OCI-LY3 (cell line): ENCODE data around the gene PIP4P1.

ENCODE experiments used
- H2AFZ ChIP-seq: fragments of 200-600, 300-600 bp; shearing (Covaris generic); 2 replicates; pipeline ENCODE4 v1.6.0; 2014; ENCODE audit warnings: antibody characterized with exemption, low read depth, low read length
- H3K27ac ChIP-seq: fragments of 200-600, 300-600 bp; sonication (generic); 2 replicates; pipeline ENCODE4 v1.5.1; 2014; ENCODE audit warnings: mild to moderate bottlenecking, low read length, moderate library complexity, mixed read lengths
- H3K27me3 ChIP-seq: fragments of 200-600, 300-600 bp; sonication (generic); 2 replicates; pipeline ENCODE4 v1.6.1; 2014; ENCODE audit warnings: low read depth, low read length, mixed read lengths
- H3K36me3 ChIP-seq: fragments of 200-600, 300-600 bp; sonication (generic); replicated peaks from 2 replicates; pipeline ENCODE3; 2014; ENCODE audit warnings: low read depth, low read length, mixed read lengths
- H3K4me1 ChIP-seq: fragments of 300-600, 200-600 bp; sonication (generic); 2 replicates; pipeline ENCODE4 v1.6.1; 2014; ENCODE audit warnings: low read length, mixed read lengths
- H3K4me2 ChIP-seq: fragments of 200-600, 300-600 bp; sonication (generic); 2 replicates; pipeline ENCODE4 v1.6.1; 2014; ENCODE audit warnings: low read length, mixed read lengths
- H3K4me3 ChIP-seq: fragments of 300-600, 200-600 bp; sonication (generic); 2 replicates; pipeline ENCODE4 v1.5.1; 2014; ENCODE audit warnings: antibody characterized with exemption, mild to moderate bottlenecking, low read length, moderate library complexity
- H3K79me2 ChIP-seq: fragments of 300-600, 200-600 bp; shearing (Covaris generic); 2 replicates; pipeline ENCODE4 v1.6.1; 2014; ENCODE audit warnings: mild to moderate bottlenecking, low read length, mixed read lengths
- H3K9ac ChIP-seq: fragments of 300-600, 200-600 bp; shearing (Covaris generic); 2 replicates; pipeline ENCODE4 v1.6.0; 2014; ENCODE audit warnings: mild to moderate bottlenecking, low read length, moderate library complexity
- H3K9me3 ChIP-seq: fragments of 200-600, 300-600 bp; shearing (Covaris generic); 2 replicates; pipeline ENCODE4 v1.6.1; 2014; ENCODE audit warnings: low read length, mixed read lengths; ENCODE audit not compliant: insufficient read depth
- H4K20me1 ChIP-seq: fragments of 200-600, 300-600 bp; sonication (generic); 2 replicates; pipeline ENCODE4 v1.6.1; 2016; ENCODE audit warnings: low read length, mixed read lengths; ENCODE audit not compliant: insufficient read depth
- EZH2phosphoT487 ChIP-seq: fragments of 200-600 bp; shearing (Covaris generic); IDR thresholded peaks from 2 replicates; pipeline ENCODE4 v1.6.1; 2018; ENCODE audit warnings: antibody characterized with exemption, mixed run types, low read depth
- TF ChIP-seq, protein P1 (sequence below): fragments of 200-600, 300-600 bp; sonication (generic); IDR thresholded peaks from 2 replicates; pipeline ENCODE4 v1.5.1; 2014; ENCODE audit warnings: antibody characterized with exemption, low read length, low read depth

The PIP4P1 gene

DNA sequence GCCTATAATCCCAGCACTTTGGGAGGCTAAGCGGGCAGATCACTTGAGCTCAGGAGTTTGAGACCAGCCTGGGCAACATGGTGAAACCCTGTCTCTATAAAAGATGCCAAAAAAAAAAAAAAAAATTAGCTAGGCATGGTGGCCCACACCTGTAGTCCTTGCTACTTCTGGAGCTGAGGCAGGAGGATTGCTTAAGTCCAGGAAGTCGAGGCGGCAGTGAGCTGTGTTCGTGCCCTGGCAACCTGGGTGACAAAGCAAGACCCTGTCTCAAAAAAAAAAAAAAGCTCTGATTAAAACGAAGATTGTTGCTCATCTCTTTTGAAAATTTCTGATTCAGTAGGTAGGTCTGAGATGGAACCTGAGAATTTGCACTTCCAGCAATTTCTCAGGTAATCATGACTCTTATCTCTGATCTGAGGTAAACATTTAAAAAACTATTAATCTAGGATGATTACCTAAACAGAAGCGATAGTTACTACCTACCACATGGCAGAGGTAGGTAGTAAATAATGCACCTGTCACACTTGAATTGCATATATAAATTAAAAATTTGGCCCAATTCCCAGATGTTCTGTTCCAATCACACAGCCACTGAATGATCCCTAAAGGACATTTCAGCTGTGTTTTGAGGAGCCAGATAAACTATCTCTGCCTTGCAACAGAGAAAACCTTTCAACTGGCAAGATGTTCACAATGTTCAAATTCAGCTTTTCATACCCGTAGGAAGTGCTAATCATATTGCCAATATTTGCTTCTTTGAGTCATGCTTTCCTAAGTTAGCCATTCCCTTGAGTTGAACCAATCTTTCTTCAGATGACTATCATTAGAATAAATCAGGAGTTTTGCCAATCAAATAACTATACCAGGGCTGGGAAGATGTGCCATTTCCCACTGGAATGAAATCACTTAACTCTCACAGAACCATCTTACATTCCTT is 43.7 kb downstream of the PIP4P1 start:
- Histone ChIP-seq H3K4me2 (no peak overlapping the region), H2AFZ (no peak overlapping the region), H3K79me2 (peaks cover 14% of the 10 kb centered on the region), H3K27me3 (no peaks in the 10 kb centered on the region), H4K20me1 (no peaks in the 10 kb centered on the region), H3K27ac (no peak overlapping the region), H3K9ac (no peak overlapping the region), H3K9me3 (no peaks in the 10 kb centered on the region), H3K4me1 (peaks cover 18% of the 10 kb centered on the region), H3K4me3 (no peak overlapping the region), H3K36me3 (no peaks in the 10 kb centered on the region)
- no peak for TF ChIP-seq EZH2phosphoT487
- TF ChIP-seq, protein P1, sequence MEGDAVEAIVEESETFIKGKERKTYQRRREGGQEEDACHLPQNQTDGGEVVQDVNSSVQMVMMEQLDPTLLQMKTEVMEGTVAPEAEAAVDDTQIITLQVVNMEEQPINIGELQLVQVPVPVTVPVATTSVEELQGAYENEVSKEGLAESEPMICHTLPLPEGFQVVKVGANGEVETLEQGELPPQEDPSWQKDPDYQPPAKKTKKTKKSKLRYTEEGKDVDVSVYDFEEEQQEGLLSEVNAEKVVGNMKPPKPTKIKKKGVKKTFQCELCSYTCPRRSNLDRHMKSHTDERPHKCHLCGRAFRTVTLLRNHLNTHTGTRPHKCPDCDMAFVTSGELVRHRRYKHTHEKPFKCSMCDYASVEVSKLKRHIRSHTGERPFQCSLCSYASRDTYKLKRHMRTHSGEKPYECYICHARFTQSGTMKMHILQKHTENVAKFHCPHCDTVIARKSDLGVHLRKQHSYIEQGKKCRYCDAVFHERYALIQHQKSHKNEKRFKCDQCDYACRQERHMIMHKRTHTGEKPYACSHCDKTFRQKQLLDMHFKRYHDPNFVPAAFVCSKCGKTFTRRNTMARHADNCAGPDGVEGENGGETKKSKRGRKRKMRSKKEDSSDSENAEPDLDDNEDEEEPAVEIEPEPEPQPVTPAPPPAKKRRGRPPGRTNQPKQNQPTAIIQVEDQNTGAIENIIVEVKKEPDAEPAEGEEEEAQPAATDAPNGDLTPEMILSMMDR: no peak

DNA sequence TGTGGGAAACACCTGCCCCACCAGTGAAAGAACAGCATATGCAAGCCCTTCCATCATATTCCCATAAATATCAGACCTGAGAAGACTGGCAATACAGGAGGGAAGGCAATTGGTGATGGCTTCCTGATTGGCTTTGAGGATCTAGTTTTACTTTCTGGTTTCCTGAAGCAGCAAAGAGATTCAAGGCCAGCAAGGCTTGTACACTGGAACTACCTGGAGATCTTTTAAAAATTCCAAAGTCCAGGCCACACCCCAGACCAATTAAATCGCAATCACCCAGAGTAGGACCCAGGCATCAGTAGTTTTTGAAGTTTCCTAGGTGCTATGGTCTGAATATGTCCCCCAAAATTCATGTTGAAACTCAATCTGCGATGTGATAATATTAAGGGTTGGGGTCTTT is 45.0 kb downstream of the PIP4P1 start:
- Histone ChIP-seq H3K27me3 (no peaks in the 10 kb centered on the region), H4K20me1 (no peaks in the 10 kb centered on the region), H3K79me2 (peaks cover 27% of the 10 kb centered on the region), H3K9me3 (no peaks in the 10 kb centered on the region), H2AFZ (peak overlapping the region; percentile 70), H3K27ac (peak overlapping the region; percentile 26; the same call in 1 of the 2 replicates), H3K4me1 (peaks cover 26% of the 10 kb centered on the region), H3K4me3 (peak overlapping the region; percentile 43; the same call in 1 of the 2 replicates), H3K4me2 (peak overlapping the region; percentile 71), H3K9ac (peak overlapping the region; percentile 51), H3K36me3 (peaks cover 5% of the 10 kb centered on the region)
- TF ChIP-seq EZH2phosphoT487: no peak
- TF ChIP-seq, protein P1: no peak

DNA sequence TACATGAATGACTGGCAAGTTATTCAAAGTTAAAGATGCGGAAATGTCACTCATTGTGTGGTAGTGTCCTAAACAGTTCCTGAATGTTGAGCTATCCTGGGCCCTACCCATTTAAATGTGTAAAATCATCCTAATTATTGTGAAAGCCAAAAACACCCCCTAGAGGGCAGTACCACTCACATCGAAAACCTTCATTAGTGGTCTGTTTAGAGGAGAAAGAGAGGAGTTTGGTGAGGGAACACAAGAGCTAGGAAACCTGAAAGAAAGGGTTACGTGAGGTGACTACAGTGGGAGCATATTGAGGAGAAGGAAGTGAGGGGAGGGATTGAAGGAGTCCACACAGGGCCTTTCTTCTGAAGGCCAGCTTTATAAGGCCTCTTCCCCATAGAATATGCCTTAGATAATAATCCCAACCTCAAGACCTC is 45.4 kb downstream of the PIP4P1 start:
- Histone ChIP-seq H3K36me3 (peaks cover 5% of the 10 kb centered on the region), H3K79me2 (peaks cover 32% of the 10 kb centered on the region), H3K9me3 (no peaks in the 10 kb centered on the region), H3K27me3 (no peaks in the 10 kb centered on the region), H3K4me3 (peak overlapping the region; percentile 43; the same call in 1 of the 2 replicates), H4K20me1 (no peaks in the 10 kb centered on the region), H3K9ac (peak overlapping the region; percentile 51), H3K27ac (peak overlapping the region; percentile 26; the same call in 1 of the 2 replicates), H3K4me2 (peak overlapping the region; percentile 71), H2AFZ (peak overlapping the region; percentile 70), H3K4me1 (peaks cover 26% of the 10 kb centered on the region)
- no peak for TF ChIP-seq EZH2phosphoT487
- TF ChIP-seq, protein P1: peak; percentile 77

DNA sequence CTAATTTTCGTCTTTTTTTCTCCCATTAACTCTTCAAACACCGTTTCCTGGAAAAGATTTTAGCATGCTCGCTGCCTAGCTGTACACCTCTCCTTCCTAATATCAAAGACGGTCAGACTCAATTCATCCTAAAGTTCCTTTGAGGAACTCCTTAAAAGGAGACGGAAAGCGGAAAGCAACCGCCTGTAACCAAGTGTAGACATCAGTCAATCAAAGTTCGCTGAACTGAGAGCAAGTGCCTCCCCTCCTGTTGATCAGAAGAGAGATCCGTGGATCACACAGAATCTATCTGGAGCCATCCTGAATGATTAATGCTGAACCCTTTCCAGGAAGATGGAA is 47.5 kb downstream of the PIP4P1 start:
- Histone ChIP-seq H2AFZ (peak overlapping the region; percentile 15; the same call in 1 of the 2 replicates), H3K4me3 (peak overlapping the region; percentile 80), H3K9me3 (no peaks in the 10 kb centered on the region), H4K20me1 (peaks cover 7% of the 10 kb centered on the region), H3K27me3 (no peaks in the 10 kb centered on the region), H3K79me2 (peaks cover 42% of the 10 kb centered on the region), H3K4me1 (peaks cover 26% of the 10 kb centered on the region), H3K27ac (peak overlapping the region; percentile 79), H3K36me3 (peaks cover 5% of the 10 kb centered on the region), H3K4me2 (peak overlapping the region; percentile 88), H3K9ac (peak overlapping the region; percentile 90)
- TF ChIP-seq, protein P1: no peak
- TF ChIP-seq EZH2phosphoT487: no peak
